ENCODE results near the gene GTF2E1. TPM values are rescaled to one million over a fixed set of nuclear protein-coding genes. Genes with fewer than 3 reads are reported as not detected.

GTF2E1 gene
- total RNA-seq, 1 experiment from 2014 or later = 21.5 TPM

DNA sequence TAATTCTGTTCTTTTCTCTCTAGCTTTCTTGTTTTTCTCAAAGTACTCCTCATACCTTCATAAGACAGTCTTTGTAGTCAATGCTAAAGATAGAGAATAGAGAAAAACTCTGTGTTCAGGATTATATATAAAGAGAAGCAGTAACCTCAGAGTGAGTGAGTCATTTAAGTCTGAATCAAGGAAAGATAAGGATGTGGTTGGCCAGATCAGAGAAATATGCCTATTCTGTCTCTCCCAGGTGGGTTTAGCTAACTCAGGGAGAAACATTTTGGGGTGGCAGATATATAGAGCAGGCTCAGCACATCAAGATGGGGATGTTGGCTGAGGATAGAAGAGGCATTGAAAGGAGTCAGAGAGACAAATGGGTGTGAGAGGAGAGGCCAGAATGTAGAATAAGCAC, 31.4 kb downstream of the GTF2E1 start:
- ChIA-PET RAD21 (ENCODE audit: low non-redundant PET in 1 of 2, low total read pairs in 2 of 2, uncharacterized antibody in 2 of 2, unreplicated experiment in 2 of 2) (no interaction called here), CTCF (no interaction called here), POLR2A (no interaction called here)
- H3K4me3 ChIP-seq (replicated peaks in 1 of 2; ENCODE audit: low read depth in 1 of 2, low read length in 2 of 2) = no peak overlapping the region
- H3K9me3 ChIP-seq (ENCODE audit: control insufficient read depth in 1 of 2, insufficient read depth in 1 of 2, low read depth in 1 of 2, low read length in 2 of 2) = no peaks in the 10 kb centered on the region
- peaks cover 11% of the 10 kb centered on the region; the same call in 1 of the 2 replicates for H3K79me2 ChIP-seq (ENCODE audit: insufficient read depth, low read length)
- no peaks in the 10 kb centered on the region for H3K9me2 ChIP-seq (ENCODE audit: insufficient read depth)
- intact Hi-C loops (cut with micrococcal nuclease) = no loop called here
- no peaks in the 10 kb centered on the region for H3K27me3 ChIP-seq (ENCODE audit: insufficient read depth, low read length)
- H3K4me2 ChIP-seq (ENCODE audit: low read length) = no peak overlapping the region
- ATAC-seq = no peak
- H3K4me1 ChIP-seq (ENCODE audit: control insufficient read depth in 1 of 2, insufficient read depth in 2 of 2, low read length in 2 of 2) = no peaks in the 10 kb centered on the region
- H3K36me3 ChIP-seq (ENCODE audit: control insufficient read depth in 1 of 2, insufficient read depth in 2 of 2, low read length in 2 of 2) = peaks cover 4 to 6% of the 10 kb centered on the region in 2 experiments; a peak in 2 of 4 replicates
- H3K27ac ChIP-seq (ENCODE audit: low read depth, low read length) = no peak overlapping the region
- H4K20me1 ChIP-seq (ENCODE audit: insufficient read depth) = no peaks in the 10 kb centered on the region
- BruUV-seq (replicated peaks) = no TSS peak
- no peak for DNase-seq (ENCODE audit: low read depth, low spot score)
- TF ChIP-seq SRF (IDR thresholded peaks at IDR 0.05; ENCODE audit: low read depth) = no peak
- no peak for TF ChIP-seq ZFX (IDR thresholded peaks at IDR 0.05)
- no peak for TF ChIP-seq CBX3 (IDR thresholded peaks at IDR 0.05; ENCODE audit: low read depth)
- no peak for TF ChIP-seq FOSL1 (IDR thresholded peaks at IDR 0.05; ENCODE audit: low read depth)
- no peak for TF ChIP-seq CEBPB (IDR thresholded peaks at IDR 0.05; ENCODE audit: low read depth)
- TF ChIP-seq JUND (IDR thresholded peaks at IDR 0.05) = no peak
- TF ChIP-seq POLR2A (IDR thresholded peaks at IDR 0.05; ENCODE audit: borderline replicate concordance, extremely low read depth, insufficient read depth, insufficient read length) = no peak
- TF ChIP-seq ATF3 (IDR thresholded peaks at IDR 0.05) = no peak
- no peak for TF ChIP-seq SIN3A (IDR thresholded peaks at IDR 0.05; ENCODE audit: low read depth)
- no peak for TF ChIP-seq TCF7L2 (IDR thresholded peaks at IDR 0.05; ENCODE audit: borderline replicate concordance, extremely low read depth, insufficient read depth, insufficient read length)
- no peak overlapping the region for H2AFZ ChIP-seq (ENCODE audit: low read depth, low read length, poor library complexity, severe bottlenecking)
- no peak overlapping the region for H3K9ac ChIP-seq (ENCODE audit: low read length)

DNA sequence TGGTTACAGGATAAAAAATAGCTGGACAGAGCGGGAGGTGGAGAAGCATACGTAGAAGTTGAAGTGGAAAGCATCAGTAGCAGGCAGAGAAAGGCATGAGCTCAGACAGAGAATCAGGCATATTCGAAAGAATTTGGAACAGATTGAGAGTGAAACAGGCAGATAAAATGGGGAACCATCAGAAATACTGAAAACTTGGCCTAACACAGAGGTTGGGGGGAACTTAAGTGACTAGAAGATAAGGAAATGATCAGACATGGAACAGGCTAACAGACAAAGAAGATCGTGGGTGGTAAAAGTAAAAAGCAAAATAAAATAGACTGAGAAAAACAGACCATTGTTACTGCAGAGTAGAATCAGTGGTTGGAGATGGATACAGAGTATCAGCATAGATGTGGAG, 32.9 kb downstream of the GTF2E1 start:
- peaks cover 0 to 5% of the 10 kb centered on the region in 2 experiments; a peak in 2 of 4 replicates for H3K4me1 ChIP-seq (ENCODE audit: control insufficient read depth in 1 of 2, insufficient read depth in 2 of 2, low read length in 2 of 2)
- H3K4me3 ChIP-seq (replicated peaks in 1 of 2; ENCODE audit: low read depth in 1 of 2, low read length in 2 of 2) = no peak overlapping the region
- intact Hi-C loops (cut with micrococcal nuclease) = no loop called here
- H3K9ac ChIP-seq (ENCODE audit: low read length) = no peak overlapping the region
- H3K9me2 ChIP-seq (ENCODE audit: insufficient read depth) = no peaks in the 10 kb centered on the region
- no peak for DNase-seq (ENCODE audit: low read depth, low spot score)
- ATAC-seq = no peak
- H3K36me3 ChIP-seq (ENCODE audit: control insufficient read depth in 1 of 2, insufficient read depth in 2 of 2, low read length in 2 of 2) = peaks cover 4 to 6% of the 10 kb centered on the region in 2 experiments; a peak in 2 of 4 replicates
- TF ChIP-seq SRF (IDR thresholded peaks at IDR 0.05; ENCODE audit: low read depth) (no peak), MAX (IDR thresholded peaks at IDR 0.05) (no peak), CEBPB (IDR thresholded peaks at IDR 0.05; ENCODE audit: low read depth) (no peak), CBX3 (IDR thresholded peaks at IDR 0.05; ENCODE audit: low read depth) (no peak), POLR2A (IDR thresholded peaks at IDR 0.05; ENCODE audit: borderline replicate concordance, extremely low read depth, insufficient read depth, insufficient read length) (no peak), TCF7L2 (IDR thresholded peaks at IDR 0.05; ENCODE audit: borderline replicate concordance, extremely low read depth, insufficient read depth, insufficient read length) (no peak)
- TF ChIP-seq, protein P1, sequence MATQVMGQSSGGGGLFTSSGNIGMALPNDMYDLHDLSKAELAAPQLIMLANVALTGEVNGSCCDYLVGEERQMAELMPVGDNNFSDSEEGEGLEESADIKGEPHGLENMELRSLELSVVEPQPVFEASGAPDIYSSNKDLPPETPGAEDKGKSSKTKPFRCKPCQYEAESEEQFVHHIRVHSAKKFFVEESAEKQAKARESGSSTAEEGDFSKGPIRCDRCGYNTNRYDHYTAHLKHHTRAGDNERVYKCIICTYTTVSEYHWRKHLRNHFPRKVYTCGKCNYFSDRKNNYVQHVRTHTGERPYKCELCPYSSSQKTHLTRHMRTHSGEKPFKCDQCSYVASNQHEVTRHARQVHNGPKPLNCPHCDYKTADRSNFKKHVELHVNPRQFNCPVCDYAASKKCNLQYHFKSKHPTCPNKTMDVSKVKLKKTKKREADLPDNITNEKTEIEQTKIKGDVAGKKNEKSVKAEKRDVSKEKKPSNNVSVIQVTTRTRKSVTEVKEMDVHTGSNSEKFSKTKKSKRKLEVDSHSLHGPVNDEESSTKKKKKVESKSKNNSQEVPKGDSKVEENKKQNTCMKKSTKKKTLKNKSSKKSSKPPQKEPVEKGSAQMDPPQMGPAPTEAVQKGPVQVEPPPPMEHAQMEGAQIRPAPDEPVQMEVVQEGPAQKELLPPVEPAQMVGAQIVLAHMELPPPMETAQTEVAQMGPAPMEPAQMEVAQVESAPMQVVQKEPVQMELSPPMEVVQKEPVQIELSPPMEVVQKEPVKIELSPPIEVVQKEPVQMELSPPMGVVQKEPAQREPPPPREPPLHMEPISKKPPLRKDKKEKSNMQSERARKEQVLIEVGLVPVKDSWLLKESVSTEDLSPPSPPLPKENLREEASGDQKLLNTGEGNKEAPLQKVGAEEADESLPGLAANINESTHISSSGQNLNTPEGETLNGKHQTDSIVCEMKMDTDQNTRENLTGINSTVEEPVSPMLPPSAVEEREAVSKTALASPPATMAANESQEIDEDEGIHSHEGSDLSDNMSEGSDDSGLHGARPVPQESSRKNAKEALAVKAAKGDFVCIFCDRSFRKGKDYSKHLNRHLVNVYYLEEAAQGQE (IDR thresholded peaks at IDR 0.05; ENCODE audit: low read depth) = no peak
- no peaks in the 10 kb centered on the region for H3K27me3 ChIP-seq (ENCODE audit: insufficient read depth, low read length)
- no peaks in the 10 kb centered on the region for H3K9me3 ChIP-seq (ENCODE audit: control insufficient read depth in 1 of 2, insufficient read depth in 1 of 2, low read depth in 1 of 2, low read length in 2 of 2)
- POLR2A ChIA-PET = no interaction called here
- H3K27ac ChIP-seq (ENCODE audit: low read depth, low read length) = no peak overlapping the region
- no peaks in the 10 kb centered on the region for H3K79me2 ChIP-seq (ENCODE audit: insufficient read depth, low read length)
- CTCF ChIA-PET = no interaction called here
- RAD21 ChIA-PET (ENCODE audit: low non-redundant PET in 1 of 2, low total read pairs in 2 of 2, uncharacterized antibody in 2 of 2, unreplicated experiment in 2 of 2) = no interaction called here
- no peak overlapping the region for H3K4me2 ChIP-seq (ENCODE audit: low read length)
- no peak overlapping the region for H2AFZ ChIP-seq (ENCODE audit: low read depth, low read length, poor library complexity, severe bottlenecking)
- BruUV-seq (replicated peaks) = no TSS peak
- no peaks in the 10 kb centered on the region for H4K20me1 ChIP-seq (ENCODE audit: insufficient read depth)
